Measurements from ENCODE around the gene HYKK.

DNA sequence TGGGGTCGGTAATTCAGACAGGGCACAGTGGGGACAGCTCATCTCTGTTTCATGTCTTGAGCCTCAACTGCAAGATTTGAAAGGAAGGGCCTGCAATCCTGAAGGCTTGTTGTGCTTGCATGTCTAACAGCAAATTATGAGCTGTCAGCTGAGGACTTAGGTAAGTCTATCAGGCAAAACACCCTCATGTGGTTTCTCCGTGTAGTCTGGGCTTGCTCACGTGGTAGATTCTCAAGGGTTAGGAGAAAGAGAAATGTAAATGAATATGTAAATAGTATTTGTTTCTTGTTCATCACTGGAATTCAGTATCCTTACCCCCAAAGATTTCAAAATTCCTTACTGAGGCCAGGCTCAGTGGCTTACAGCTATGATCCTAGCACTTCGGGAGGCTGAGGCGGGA is 30.1 kb upstream of the HYKK start:
- TF ChIP-seq POLR2AphosphoS5 (IDR thresholded peaks at IDR 0.05) (no peak), POLR2A (IDR thresholded peaks at IDR 0.05; ENCODE audit: low read depth) (no peak), EP300 (IDR thresholded peaks at IDR 0.05) (no peak)
- TF ChIP-seq, protein P1, sequence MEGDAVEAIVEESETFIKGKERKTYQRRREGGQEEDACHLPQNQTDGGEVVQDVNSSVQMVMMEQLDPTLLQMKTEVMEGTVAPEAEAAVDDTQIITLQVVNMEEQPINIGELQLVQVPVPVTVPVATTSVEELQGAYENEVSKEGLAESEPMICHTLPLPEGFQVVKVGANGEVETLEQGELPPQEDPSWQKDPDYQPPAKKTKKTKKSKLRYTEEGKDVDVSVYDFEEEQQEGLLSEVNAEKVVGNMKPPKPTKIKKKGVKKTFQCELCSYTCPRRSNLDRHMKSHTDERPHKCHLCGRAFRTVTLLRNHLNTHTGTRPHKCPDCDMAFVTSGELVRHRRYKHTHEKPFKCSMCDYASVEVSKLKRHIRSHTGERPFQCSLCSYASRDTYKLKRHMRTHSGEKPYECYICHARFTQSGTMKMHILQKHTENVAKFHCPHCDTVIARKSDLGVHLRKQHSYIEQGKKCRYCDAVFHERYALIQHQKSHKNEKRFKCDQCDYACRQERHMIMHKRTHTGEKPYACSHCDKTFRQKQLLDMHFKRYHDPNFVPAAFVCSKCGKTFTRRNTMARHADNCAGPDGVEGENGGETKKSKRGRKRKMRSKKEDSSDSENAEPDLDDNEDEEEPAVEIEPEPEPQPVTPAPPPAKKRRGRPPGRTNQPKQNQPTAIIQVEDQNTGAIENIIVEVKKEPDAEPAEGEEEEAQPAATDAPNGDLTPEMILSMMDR (IDR thresholded peaks at IDR 0.05), result no peak
